Lower leg skin (tissue), 4 donors: ENCODE measurements around the gene ACTG2. TPM values are rescaled to one million over a fixed set of nuclear protein-coding genes. Genes with fewer than 3 reads are reported as not detected.

Source experiments
- DNase-seq, 2 donors: peaks; one replicate each; pipeline ENCODE4 v3.0.0-alpha.2; 2019; ENCODE audit warnings: low spot score in 2 of 2
- H3K4me3 ChIP-seq: fragments of 200-600 bp; sonication (generic); 2 replicates; pipeline ENCODE4 v1.5.1; 2017; ENCODE audit warnings: mild to moderate bottlenecking, low read depth; ENCODE audit not compliant: poor library complexity, severe bottlenecking
- CTCF ChIP-seq, 3 donors: fragments of 450-650 bp; IDR thresholded peaks; one replicate each; pipeline ENCODE4 v1.5.1; 2016; ENCODE audit warnings: antibody characterized with exemption in 3 of 3, mild to moderate bottlenecking in 3 of 3, moderate library complexity in 2 of 3
- POLR2A ChIP-seq, 2 donors: fragments of 450-650 bp; IDR thresholded peaks; one replicate each; pipeline ENCODE4 v1.6.1; 2016 to 2017; ENCODE audit warnings: antibody characterized with exemption in 2 of 2, mild to moderate bottlenecking in 1 of 2, moderate library complexity in 1 of 2
- WGBS, 2 donors: methylation state at CpG; one replicate each; pipeline ENCODE4 v1.1.5; 2018; 5-methylcytosine and 5-hydroxymethylcytosine counted together
- intact Hi-C: fragments of 100-400 bp; cut with DNase I; formaldehyde crosslinking; loops from one replicate; pipeline ENCODE4 v1.15.0; 2023; ENCODE audit warnings: low total_unique reads
- total RNA-seq, 4 donors: library from RNA; depleted of rRNA; stranded (reverse); fragments of >200 nt; gene quantifications; one replicate each; pipeline ENCODE4 v1.1.0, GENCODE V29; 2016

The ACTG2 gene
- total RNA-seq, 4 donors from 2014 or later = 4.9 to 75.4 (median 9.4) TPM

GRCh38 chr2:73917696-73918207, 24.9 kb downstream of the ACTG2 start:
- no peak for DNase-seq
- no peak for TF ChIP-seq POLR2A (IDR thresholded peaks at IDR 0.05)
- no peak for TF ChIP-seq CTCF (IDR thresholded peaks at IDR 0.05)
- WGBS, 2 donors = 74 to 82% methylated on average over 4 of the region's 4 CpGs
- no peak overlapping the region for H3K4me3 ChIP-seq
- intact Hi-C loops = no loop called here

- intact Hi-C loops = no loop called here
- TF ChIP-seq CTCF (IDR thresholded peaks at IDR 0.05) = no peak
- no peak for TF ChIP-seq POLR2A (IDR thresholded peaks at IDR 0.05)
- DNase-seq = no peak
- H3K4me3 ChIP-seq = no peak overlapping the region
- 85 to 94% methylated on average over 3 of the region's 3 CpGs for WGBS, 2 donors
These were observed 26.0 kb downstream of the ACTG2 start for GRCh38 chr2:73918856-73919255.

- intact Hi-C loops = no loop called here
- no peak overlapping the region for H3K4me3 ChIP-seq
- 85 to 93% methylated on average over 7 of the region's 7 CpGs for WGBS, 2 donors
- DNase-seq = no peak
- no peak for TF ChIP-seq POLR2A (IDR thresholded peaks at IDR 0.05)
- no peak for TF ChIP-seq CTCF (IDR thresholded peaks at IDR 0.05)
These were observed 26.9 kb downstream of the ACTG2 start for GRCh38 chr2:73919596-73920228.

- intact Hi-C loops = no loop called here
- TF ChIP-seq POLR2A (IDR thresholded peaks at IDR 0.05) (no peak), CTCF (IDR thresholded peaks at IDR 0.05) (no peak)
- 60 to 68% methylated on average over 12 of the region's 12 CpGs for WGBS, 2 donors
- no peak overlapping the region for H3K4me3 ChIP-seq
- no peak for DNase-seq
These were observed 28.1 kb downstream of the ACTG2 start for GRCh38 chr2:73920577-73921545.

- 84 to 88% methylated on average over 9 of the region's 9 CpGs for WGBS, 2 donors
- intact Hi-C loops = no loop called here
- no peak for DNase-seq
- TF ChIP-seq POLR2A (IDR thresholded peaks at IDR 0.05) = no peak
- TF ChIP-seq CTCF (IDR thresholded peaks at IDR 0.05) = no peak
- no peak overlapping the region for H3K4me3 ChIP-seq
These were observed 28.8 kb downstream of the ACTG2 start for GRCh38 chr2:73921581-73921980.
